Neuron (in vitro differentiated cells): ENCODE data around the gene PTPN14.
"Not testable (repeated sequence)": the region's sequence is repeated elsewhere in the genome, so short reads cannot be mapped to it uniquely, and the experiment has no call there.

Experiments
- H2AFZ ChIP-seq: one replicate; pipeline ENCODE4 v1.6.1; 2013; ENCODE audit warnings: low read depth, mild to moderate bottlenecking, inconsistent platforms, low read length, moderate library complexity
- H3K27me3 ChIP-seq: one replicate; pipeline ENCODE4 v1.6.1; 2013; ENCODE audit warnings: low read length; ENCODE audit not compliant: insufficient read depth
- H3K36me3 ChIP-seq: one replicate; pipeline ENCODE4 v1.6.1; 2013; ENCODE audit warnings: low read length; ENCODE audit not compliant: insufficient read depth
- H3K4me1 ChIP-seq: one replicate; pipeline ENCODE4 v1.6.1; 2013; ENCODE audit warnings: low read length; ENCODE audit not compliant: insufficient read depth
- H3K4me3 ChIP-seq: 2 replicates; pipeline ENCODE4 v1.5.1; 2013; ENCODE audit warnings: mild to moderate bottlenecking, low read length, moderate library complexity
- H3K9me3 ChIP-seq: one replicate; pipeline ENCODE4 v1.6.1; 2013; ENCODE audit warnings: low read length

Gene PTPN14

GRCh38 chr1:214520544-214521165 is 30.7 kb downstream of the PTPN14 start:
- no peaks in the 10 kb centered on the region for H3K27me3 ChIP-seq
- H2AFZ ChIP-seq: no peak overlapping the region

GRCh38 chr1:214518361-214518760 is 33.0 kb downstream of the PTPN14 start:
- Histone ChIP-seq H2AFZ (no peak overlapping the region), H3K4me3 (no peak overlapping the region), H3K4me1 (peaks cover 3% of the 10 kb centered on the region), H3K27me3 (no peaks in the 10 kb centered on the region), H3K36me3 (no peaks in the 10 kb centered on the region), H3K9me3 (no peaks in the 10 kb centered on the region)

More at GRCh38 chr1:214520544-214521165, 30.7 kb downstream of the PTPN14 start:
- H3K9me3 ChIP-seq: no peaks in the 10 kb centered on the region
- H3K36me3 ChIP-seq: no peaks in the 10 kb centered on the region
- H3K4me3 ChIP-seq: no peak overlapping the region
- no peaks in the 10 kb centered on the region for H3K4me1 ChIP-seq

GRCh38 chr1:214516434-214517326 is 34.7 kb downstream of the PTPN14 start:
- H3K9me3 ChIP-seq: peaks cover 2% of the 10 kb centered on the region
- no peaks in the 10 kb centered on the region for H3K27me3 ChIP-seq
- peaks cover 3% of the 10 kb centered on the region for H3K4me1 ChIP-seq
- H3K4me3 ChIP-seq: no peak overlapping the region
- no peaks in the 10 kb centered on the region for H3K36me3 ChIP-seq
- H2AFZ ChIP-seq: no peak overlapping the region

GRCh38 chr1:214515544-214516433 is 35.6 kb downstream of the PTPN14 start:
- H3K36me3 ChIP-seq: no peaks in the 10 kb centered on the region
- no peaks in the 10 kb centered on the region for H3K27me3 ChIP-seq
- H3K4me3 ChIP-seq: no peak overlapping the region
- H2AFZ ChIP-seq: no peak overlapping the region
- peaks cover 2% of the 10 kb centered on the region for H3K9me3 ChIP-seq
- peaks cover 3% of the 10 kb centered on the region for H3K4me1 ChIP-seq

GRCh38 chr1:214514819-214515383 is 36.5 kb downstream of the PTPN14 start:
- H3K4me3 ChIP-seq: no peak overlapping the region
- no peak overlapping the region for H2AFZ ChIP-seq
- no peaks in the 10 kb centered on the region for H3K36me3 ChIP-seq
- H3K4me1 ChIP-seq: peaks cover 3% of the 10 kb centered on the region
- peaks cover 6% of the 10 kb centered on the region for H3K9me3 ChIP-seq
- no peaks in the 10 kb centered on the region for H3K27me3 ChIP-seq

GRCh38 chr1:214514032-214514818 is 37.2 kb downstream of the PTPN14 start:
- peaks cover 3% of the 10 kb centered on the region for H3K4me1 ChIP-seq
- H2AFZ ChIP-seq: no peak overlapping the region
- H3K27me3 ChIP-seq: no peaks in the 10 kb centered on the region
- peaks cover 6% of the 10 kb centered on the region for H3K9me3 ChIP-seq
- H3K36me3 ChIP-seq: no peaks in the 10 kb centered on the region
- no peak overlapping the region for H3K4me3 ChIP-seq

- Histone ChIP-seq H3K36me3 (no peaks in the 10 kb centered on the region), H3K27me3 (no peaks in the 10 kb centered on the region), H3K9me3 (peaks cover 6% of the 10 kb centered on the region), H3K4me1 (peaks cover 3% of the 10 kb centered on the region), H3K4me3 (no peak overlapping the region), H2AFZ (no peak overlapping the region)
Measured at GRCh38 chr1:214513394-214513793, 38.0 kb downstream of the PTPN14 start.

- Histone ChIP-seq H3K36me3 (no peaks in the 10 kb centered on the region), H3K9me3 (peaks cover 6% of the 10 kb centered on the region), H3K4me3 (no peak overlapping the region)
Measured at GRCh38 chr1:214511639-214511998, 39.8 kb downstream of the PTPN14 start.

GRCh38 chr1:214510914-214511638 is 40.3 kb downstream of the PTPN14 start:
- H3K4me3 ChIP-seq: no peak overlapping the region

More at GRCh38 chr1:214511639-214511998, 39.8 kb downstream of the PTPN14 start:
- no peak overlapping the region for H2AFZ ChIP-seq
- H3K4me1 ChIP-seq: peaks cover 7% of the 10 kb centered on the region
- H3K27me3 ChIP-seq: no peaks in the 10 kb centered on the region

GRCh38 chr1:214510477-214510876 is 40.9 kb downstream of the PTPN14 start:
- H3K4me1 ChIP-seq: peaks cover 7% of the 10 kb centered on the region
- H2AFZ ChIP-seq: no peak overlapping the region
- H3K9me3 ChIP-seq: peaks cover 6% of the 10 kb centered on the region
- no peaks in the 10 kb centered on the region for H3K27me3 ChIP-seq
- no peaks in the 10 kb centered on the region for H3K36me3 ChIP-seq
- no peak overlapping the region for H3K4me3 ChIP-seq

More at GRCh38 chr1:214510914-214511638, 40.3 kb downstream of the PTPN14 start:
- H3K27me3 ChIP-seq: no peaks in the 10 kb centered on the region
- peaks cover 7% of the 10 kb centered on the region for H3K4me1 ChIP-seq
- H2AFZ ChIP-seq: no peak overlapping the region
- no peaks in the 10 kb centered on the region for H3K36me3 ChIP-seq
- peaks cover 6% of the 10 kb centered on the region for H3K9me3 ChIP-seq

- H3K9me3 ChIP-seq, H3K4me3 ChIP-seq, H3K36me3 ChIP-seq: not testable (repeated sequence)
Measured at GRCh38 chr1:214509622-214510021, 41.8 kb downstream of the PTPN14 start.

More at GRCh38 chr1:214509622-214510021, 41.8 kb downstream of the PTPN14 start:
- not testable (repeated sequence) for H2AFZ ChIP-seq, H3K4me1 ChIP-seq, H3K27me3 ChIP-seq
